Stimulated activated CD4-positive, alpha-beta T cell treated with anti-CD3 and anti-CD28 coated beads, Interleukin-4, amount 100 ng/mL, for 24 hours (primary cell): ENCODE results near the gene TLR5.
A peak's percentile ranks its signal among the peaks of the same experiment; 100 is the strongest.
"Not testable (repeated sequence)": the region's sequence is repeated elsewhere in the genome, so short reads cannot be mapped to it uniquely, and the experiment has no call there.

Experiments used
- DNase-seq: peaks from one replicate; pipeline ENCODE4 v3.0.0-alpha.2; 2020

TLR5 gene, protein sequence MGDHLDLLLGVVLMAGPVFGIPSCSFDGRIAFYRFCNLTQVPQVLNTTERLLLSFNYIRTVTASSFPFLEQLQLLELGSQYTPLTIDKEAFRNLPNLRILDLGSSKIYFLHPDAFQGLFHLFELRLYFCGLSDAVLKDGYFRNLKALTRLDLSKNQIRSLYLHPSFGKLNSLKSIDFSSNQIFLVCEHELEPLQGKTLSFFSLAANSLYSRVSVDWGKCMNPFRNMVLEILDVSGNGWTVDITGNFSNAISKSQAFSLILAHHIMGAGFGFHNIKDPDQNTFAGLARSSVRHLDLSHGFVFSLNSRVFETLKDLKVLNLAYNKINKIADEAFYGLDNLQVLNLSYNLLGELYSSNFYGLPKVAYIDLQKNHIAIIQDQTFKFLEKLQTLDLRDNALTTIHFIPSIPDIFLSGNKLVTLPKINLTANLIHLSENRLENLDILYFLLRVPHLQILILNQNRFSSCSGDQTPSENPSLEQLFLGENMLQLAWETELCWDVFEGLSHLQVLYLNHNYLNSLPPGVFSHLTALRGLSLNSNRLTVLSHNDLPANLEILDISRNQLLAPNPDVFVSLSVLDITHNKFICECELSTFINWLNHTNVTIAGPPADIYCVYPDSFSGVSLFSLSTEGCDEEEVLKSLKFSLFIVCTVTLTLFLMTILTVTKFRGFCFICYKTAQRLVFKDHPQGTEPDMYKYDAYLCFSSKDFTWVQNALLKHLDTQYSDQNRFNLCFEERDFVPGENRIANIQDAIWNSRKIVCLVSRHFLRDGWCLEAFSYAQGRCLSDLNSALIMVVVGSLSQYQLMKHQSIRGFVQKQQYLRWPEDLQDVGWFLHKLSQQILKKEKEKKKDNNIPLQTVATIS

GRCh38 chr1:223142795-223143536, at the start of gene TLR5:
TSS of gene TLR5 (minus strand) at chr1:223143248. CDS start at chr1:223113031, 30,217 bp downstream.
- DNase-seq, result peak; percentile 89

GRCh38 chr1:223189903-223190724, 47.1 kb upstream of the TLR5 start:
- peak; percentile 77 for DNase-seq

DNA sequence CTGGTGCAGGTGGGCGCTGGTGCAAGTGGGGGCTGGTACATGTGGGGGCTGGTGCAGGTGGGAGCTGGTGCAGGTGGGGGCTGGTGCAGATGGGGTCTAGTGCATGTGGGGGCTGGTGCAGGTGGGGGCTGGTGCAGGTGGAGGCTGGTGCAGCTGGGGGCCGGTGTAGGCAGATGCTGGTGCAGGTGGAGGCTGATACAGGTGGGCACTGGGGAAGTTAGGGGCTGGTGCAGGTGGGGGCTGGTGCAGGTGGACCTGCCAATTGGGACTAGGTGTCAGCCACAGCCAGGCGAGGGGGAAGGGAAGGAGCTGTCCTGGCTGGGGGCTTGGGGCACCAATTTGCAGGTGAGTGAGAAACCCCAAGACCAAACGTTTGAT, 46.5 kb upstream of the TLR5 start:
- no peak for DNase-seq

- no peak for DNase-seq
Observed at GRCh38 chr1:223188618-223189356, 45.7 kb upstream of the TLR5 start.

DNA sequence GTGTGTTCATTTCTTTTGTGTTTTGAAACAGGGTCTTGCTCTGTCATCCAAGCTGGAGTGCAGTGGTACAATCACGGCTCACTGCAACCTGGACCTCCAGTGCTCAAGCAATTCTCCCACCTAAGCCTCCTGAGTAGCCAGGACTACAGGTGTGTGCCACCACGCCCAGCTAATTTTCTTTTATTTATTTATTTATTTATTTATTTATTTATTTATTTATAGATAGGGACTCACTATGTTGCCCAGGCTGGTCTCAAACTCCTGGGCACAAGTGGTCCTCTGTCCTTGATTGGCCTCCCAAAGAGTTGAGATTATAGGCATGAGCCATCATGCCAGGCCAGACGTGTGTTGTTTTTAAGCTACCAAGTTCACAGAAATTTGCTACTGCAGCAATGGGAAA, 43.8 kb upstream of the TLR5 start:
- no peak for DNase-seq

GRCh38 chr1:223183268-223183862, 40.3 kb upstream of the TLR5 start:
- DNase-seq, result no peak

DNA sequence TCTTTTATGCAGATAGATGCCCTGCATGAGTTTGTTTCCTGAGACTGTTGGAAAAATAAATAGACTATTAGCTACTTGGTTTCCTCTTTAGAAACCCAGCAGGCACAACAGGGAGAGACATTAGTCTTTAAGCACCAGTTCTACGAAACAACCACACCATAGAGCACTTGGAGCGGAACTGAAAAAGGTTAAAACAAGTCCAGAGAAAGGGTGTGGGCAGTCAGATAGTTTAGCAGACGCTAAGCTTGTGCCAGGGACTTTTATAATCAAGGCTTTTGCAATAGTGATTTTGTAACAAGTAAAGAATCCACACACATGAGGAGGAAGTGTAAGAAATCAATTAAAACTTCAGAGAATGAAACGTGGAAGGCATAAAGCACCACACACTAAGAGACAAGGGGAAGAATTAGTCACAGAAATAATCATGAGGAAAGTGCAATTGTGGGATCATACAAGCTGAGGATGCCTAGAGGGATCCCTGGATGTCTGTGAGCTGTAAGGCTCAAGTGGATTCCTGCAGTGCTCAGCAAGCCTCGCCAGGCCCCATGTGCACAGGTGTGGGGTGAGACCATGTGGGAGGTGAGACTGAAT, 37.8 kb upstream of the TLR5 start:
- no peak for DNase-seq

DNA sequence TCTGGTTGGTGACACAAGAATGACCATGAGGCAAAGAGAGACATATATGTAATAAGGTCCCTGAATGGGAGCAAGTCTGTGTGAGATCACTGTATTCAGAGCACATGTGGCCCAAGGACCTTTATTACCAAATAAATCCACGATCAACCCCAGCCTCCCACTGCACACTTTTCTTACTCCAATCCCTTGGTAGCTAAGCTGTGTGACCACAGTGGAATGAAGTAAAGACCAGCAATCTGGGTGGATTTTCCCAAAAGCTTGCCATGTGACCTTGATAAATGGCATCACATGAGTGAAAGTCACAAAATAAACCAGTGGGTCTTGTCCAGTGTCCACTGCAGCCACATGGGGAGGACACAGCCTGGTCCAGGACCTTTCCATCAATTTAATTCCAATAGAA, 36.7 kb upstream of the TLR5 start:
- DNase-seq, result no peak

DNA sequence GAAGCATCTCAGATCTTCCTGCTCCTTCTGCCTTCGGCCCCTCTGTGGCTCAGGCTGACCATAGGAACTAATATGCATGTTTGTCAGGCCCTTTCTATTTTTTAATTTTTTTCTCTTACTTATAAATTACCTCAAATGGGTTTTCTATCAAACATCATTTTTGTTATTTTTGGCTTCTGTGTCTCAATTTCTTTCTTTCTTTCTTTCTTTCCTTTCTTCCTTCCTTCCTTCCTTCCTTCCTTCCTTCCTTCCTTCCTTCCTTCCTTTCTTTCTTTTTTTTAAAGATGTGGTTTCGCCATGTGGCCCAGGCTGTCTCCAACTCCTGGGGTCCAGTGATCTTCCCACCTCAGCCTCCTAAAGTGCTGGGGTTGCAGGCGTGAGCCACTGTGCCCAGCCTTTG, 36.2 kb upstream of the TLR5 start:
- no peak for DNase-seq

DNA sequence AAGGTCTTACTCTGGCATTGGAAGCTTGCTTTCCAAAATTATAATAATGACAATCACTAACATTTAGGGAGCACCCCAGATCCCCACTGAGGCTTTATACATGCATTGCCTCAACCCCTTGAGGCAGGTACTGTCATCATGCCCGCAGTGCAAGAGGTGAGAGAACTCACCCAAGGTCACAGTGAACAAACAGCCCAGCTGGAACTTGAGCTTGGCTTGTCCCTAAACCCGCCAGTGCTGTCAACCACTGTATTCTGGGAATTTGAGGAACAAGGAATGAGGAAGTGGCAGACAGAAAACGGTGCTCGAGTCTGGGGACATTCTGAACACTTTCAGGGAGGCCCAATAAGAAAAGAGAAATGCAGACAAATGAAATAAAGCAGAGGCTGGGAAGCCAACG, 34.6 kb upstream of the TLR5 start:
- DNase-seq, result no peak

- DNase-seq, result no peak
Observed at GRCh38 chr1:223176437-223176836, 33.4 kb upstream of the TLR5 start.

- DNase-seq, result no peak
Observed at GRCh38 chr1:223175633-223176032, 32.6 kb upstream of the TLR5 start.

GRCh38 chr1:223175032-223175431, 32.0 kb upstream of the TLR5 start:
- DNase-seq, result no peak

GRCh38 chr1:223169458-223169857, 26.4 kb upstream of the TLR5 start:
- not testable (repeated sequence) for DNase-seq

- no peak for DNase-seq
Observed at GRCh38 chr1:223161321-223161720, 18.3 kb upstream of the TLR5 start.

- no peak for DNase-seq
Observed at GRCh38 chr1:223156343-223156742, 13.3 kb upstream of the TLR5 start.

DNA sequence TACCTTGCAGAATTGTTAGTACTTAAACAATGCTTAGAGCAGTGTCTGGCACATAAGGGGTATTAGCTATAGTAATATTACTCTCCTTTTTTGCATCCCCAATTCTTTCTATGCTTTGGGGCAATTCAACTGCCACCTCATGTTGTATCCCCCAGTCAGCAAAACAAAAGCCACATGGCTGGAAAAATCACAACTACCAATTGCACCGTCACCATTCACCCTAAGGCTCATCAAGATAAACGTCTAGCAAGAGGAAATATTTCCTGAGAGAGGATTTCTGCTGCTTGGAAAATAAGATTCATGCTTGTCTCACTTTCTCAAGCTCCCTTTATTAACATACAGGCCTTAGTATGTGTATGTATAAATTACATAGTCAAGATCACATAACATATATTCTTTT, 12.1 kb upstream of the TLR5 start:
- DNase-seq, result no peak

DNA sequence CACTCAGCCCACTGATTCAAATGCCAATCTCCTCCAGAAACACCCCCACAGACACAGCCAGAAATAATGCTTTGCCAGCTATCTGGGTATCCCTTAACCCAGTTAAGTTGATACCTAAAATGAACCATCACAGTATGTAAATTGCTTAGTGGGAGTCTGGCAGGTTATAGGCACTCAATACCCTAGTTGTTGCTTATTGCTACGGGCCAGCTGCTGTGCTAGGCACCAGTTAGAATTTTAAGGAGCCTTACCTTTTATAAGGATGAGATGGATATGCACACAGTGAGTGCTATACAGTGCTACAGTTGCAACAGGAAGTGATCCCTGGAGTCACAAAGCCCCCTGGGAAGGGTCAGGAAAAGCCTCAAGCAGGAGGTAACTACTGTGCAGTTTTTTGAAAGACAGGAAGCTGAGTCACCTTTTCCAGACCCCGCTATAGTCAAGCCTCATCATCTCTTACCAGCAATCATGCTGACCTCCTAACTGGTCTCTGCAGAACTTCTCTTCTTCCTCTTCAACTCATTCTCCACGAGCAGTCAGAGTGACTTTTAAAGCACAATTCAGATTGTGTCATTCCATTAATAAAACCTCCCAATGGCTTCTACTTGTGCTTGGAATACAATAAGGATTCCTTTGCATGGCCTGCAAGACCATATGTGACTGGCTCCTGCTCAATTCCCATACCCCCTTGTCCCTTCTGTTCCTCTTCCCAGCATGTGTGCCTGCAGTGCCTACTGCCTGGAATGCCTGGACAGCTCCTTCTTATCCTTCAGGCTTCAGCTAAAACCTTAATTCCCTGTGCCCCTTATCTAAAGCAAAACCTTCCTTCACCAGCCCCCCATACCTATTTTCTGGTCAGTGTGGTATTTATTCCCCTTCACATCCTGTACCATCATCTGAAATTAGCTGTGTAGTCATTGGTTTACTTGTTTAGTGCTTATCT, 10.4 kb upstream of the TLR5 start:
- no peak for DNase-seq

GRCh38 chr1:223152399-223152798, 9.4 kb upstream of the TLR5 start:
- no peak for DNase-seq

DNA sequence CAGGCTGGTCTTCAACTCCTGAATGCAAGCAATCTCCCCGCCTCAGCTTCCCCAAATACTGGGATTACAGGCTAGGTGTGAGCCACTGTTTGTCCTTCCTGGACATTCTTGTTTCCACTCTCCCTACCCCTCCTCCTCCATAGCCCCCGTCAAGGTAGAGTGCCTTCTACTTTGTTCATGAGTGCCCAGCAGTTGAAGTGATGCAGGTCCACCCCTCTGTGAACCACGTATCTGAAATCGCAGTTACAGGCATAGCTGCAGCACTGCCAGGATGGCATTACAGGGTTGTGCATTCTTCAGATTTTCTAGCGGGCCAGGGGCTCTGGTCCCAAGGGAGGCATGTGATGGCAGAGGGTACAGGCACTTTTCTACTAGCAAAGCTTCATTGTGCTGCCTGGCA, 7.4 kb upstream of the TLR5 start:
- DNase-seq, result no peak
